Fibroblast of peridontal ligament (primary cell): Measurements from ENCODE around the gene IPP.
"Not testable (repeated sequence)": the region's sequence is repeated elsewhere in the genome, so short reads cannot be mapped to it uniquely, and the experiment has no call there.

ENCODE experiments used
- DNase-seq: peaks from one replicate; pipeline ENCODE4 v3.0.0-alpha.2; 2010; ENCODE audit errors: extremely low read depth

IPP gene

DNA sequence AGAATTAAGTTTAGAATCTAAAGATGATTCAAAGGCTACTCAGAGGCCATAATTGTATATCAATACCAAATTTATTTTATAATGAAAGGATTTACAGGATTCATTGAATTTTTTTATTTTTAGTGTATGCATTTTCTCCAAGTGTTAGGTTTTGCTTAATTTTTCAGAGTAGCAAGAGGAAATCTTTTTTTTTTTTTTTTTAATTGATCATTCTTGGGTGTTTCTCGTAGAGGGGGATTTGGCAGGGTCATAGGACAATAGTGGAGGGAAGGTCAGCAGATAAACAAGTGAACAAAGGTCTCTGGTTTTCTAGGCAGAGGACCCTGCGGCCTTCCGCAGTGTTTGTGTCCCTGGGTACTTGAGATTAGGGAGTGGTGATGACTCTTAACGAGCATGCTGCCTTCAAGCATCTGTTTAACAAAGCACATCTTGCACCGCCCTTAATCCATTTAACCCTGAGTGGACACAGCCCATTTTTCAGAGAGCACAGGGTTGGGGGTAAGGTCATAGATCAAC is 10.8 kb downstream of the IPP start:
- not testable (repeated sequence) for DNase-seq

DNA sequence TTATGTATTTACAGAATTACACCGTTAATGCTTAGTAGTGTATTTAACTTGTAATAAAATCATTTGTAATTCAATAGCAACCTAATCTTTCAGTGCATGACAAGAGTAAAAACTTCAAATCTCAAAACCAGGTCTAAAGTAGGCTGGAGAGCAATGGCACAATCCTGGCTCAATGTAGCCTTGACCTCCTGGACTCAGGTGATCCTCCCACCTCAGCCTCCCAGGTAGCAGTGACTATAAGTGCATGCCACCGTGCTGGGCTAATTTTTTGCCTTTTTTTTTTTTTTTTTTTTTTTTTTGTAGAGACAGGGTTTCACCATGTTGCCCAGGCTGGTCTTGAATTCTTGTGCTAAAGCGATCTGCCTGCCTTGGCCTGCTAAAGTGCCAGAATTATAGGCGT is 11.3 kb downstream of the IPP start:
- DNase-seq = no peak

DNA sequence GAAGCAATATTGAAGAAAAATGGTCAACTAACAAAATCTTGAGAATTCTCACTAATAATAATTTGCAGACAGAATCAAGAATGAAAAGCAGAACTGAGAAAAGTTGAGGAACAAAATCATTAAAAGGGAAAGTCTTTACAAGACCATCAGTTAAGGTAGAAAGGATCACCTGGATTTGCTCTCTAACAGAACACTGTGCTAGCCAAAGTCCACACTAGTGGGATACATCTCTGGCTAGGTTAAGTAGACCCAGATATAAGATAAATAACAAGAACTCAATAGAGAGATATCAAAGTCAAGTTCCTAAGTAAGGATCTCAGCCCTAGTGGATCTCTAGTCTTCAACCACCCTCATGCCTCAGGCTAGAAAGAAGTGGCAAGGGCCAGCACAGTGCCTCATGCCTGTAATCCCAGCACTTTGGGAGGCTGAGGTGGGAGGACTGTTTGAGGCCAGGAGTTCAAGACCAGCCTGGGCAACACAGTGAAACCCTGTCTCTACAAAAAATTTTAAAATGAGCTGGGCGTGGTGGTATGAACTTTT is 19.6 kb downstream of the IPP start:
- no peak for DNase-seq

DNA sequence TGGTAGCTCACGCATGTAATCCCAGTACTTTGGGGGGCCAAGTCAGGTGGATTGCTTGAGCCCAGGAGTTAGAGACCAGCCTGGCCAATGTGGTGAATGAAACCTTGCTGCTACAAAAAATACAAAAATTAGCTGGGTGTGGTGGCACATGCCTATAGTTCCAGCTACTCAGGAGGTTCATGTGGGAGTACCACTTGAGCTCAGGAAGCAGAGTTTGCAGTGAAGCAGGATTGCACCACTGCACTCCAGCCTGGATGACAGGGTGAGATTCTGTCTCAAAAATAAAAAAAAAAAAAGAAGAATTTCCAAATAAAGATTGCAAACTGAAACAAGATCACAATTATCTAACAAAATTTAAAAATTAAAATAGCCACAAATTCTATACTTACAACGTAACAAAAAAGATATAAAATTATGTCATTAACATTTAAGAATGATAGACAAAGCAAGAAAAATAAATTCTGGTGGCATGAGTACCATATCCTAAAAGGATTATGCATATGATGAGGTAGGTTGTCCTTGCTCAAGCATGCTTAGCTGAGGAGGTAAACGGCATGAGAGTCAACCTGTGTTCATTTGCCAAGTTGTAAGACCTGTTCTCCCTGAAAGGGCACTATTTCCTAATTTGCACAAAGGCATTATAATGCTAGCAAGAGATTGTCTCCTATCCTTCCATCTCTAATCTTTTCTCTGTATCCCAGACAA is 20.2 kb downstream of the IPP start:
- DNase-seq = no peak

DNA sequence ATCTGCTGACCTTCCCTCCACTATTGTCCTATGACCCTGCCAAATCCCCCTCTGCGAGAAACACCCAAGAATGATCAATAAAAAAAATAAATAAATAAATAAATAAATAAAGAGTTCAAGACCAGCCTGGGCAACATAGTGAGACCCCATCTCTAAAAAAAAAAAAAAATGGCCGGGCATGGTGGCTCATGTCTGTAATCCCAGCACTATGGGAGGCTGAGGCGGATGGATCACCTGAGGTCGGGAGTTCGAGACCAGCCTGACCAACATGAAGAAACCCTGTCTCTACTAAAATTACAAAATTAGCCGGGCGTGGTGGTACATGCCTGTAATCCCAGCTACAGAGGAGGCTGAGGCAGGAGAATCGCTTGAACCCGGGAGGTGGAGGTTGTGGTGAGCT is 24.4 kb downstream of the IPP start:
- not testable (repeated sequence) for DNase-seq

DNA sequence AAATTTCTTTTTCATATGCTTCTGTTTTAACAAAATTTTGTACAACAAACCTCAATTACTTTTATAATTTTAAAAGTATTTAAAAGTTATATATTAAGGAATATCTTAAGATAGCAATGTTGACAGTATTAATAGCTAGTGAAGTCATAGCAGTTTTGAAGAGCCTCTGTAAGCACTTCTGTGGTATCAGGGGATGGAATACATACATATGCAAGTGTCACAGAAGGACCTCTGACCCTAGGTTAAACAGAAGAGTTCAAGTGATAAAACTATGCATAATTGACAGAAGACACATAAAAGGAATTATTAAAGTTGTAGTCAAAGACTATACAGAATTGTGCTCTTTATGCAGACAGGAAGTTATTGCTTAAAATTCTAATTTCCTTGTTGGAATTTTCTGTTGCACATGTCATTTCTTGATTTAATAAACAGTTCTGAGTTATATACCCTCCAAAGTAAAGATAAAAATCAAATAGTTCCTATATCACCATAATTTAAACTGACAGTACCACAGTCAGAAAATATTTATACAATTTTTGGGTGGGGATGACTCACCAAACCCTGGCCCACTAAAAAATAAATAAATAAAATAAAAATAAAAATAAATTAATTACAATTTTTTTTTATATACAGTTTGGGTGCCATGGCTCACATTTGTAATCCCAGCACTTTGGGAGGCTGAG is 27.1 kb downstream of the IPP start:
- no peak for DNase-seq

DNA sequence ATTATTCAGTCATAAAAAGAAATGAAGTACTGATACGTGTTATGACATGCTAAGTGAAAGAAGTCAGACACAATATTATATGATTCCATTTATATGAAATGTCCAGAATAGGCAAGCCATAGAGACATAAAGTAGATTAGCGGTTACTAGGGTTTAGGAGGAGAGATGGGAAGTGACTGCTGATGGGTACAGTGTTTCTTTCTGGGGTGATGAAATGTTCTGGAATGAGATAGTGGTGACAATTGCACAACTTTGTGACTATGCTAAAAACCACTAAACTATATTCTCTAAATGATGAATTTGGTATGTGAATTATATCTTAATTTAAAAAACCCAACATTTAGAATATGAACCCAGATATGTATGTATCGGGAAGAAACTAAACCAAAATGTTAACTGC is 27.6 kb downstream of the IPP start:
- DNase-seq = peak; percentile 35

DNA sequence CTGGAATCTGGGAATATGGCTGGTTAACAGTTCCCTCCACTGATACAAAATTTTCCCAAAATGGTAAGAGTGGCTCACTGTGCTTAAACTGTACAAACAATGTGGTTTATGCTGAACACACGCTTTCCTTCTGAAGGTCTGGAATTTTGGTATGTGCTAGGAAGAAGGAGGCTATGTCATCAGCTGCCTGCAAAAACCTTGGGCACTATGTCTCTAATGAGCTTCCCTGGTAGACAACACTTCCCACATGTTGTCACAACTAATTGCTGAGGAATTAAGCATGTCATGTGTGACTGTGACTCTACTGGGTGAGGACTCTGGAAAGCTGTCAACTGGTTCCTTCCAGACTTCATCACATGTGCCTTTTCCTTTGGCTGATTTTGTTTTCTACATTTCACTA is 29.2 kb downstream of the IPP start:
- DNase-seq = peak; percentile 77

DNA sequence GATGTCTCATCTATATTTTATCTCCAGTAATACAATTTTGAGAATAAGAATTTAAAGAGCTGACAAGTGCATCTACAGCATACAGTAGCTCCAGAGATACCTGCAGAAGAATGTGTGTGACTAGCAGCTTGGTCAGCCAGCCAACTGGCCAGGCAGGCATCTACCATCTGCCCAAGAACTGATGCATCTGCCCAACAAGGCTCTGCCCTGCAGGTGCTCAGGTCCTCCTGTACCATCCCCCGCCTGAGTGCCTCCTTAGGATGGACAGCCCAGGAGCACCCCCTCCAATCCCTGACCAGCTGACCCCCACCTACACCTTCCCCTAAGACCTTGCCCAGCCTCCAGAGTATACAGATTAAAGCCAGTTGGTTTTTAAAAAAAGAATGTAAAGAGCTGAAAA is 32.2 kb downstream of the IPP start:
- DNase-seq = no peak

DNA sequence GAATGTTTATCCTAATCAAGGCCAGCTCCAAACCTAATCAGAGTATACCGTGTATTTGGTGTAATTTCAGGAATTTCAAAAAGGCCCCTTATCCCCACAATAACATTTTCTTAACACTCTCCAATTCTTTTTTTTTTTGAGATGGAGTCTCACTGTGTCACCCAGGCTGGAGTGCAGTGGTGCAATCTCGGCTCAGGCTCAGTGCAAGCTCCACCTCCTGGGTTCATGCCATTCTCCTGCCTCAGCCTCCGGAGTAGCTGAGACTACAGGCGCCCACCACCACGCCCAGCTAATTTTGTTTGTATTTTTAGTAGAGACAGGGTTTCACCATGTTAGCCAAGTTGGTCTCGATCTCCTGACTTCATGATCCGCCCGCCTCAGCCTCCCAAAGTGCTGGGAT is 33.1 kb downstream of the IPP start:
- DNase-seq = peak; percentile 38

DNA sequence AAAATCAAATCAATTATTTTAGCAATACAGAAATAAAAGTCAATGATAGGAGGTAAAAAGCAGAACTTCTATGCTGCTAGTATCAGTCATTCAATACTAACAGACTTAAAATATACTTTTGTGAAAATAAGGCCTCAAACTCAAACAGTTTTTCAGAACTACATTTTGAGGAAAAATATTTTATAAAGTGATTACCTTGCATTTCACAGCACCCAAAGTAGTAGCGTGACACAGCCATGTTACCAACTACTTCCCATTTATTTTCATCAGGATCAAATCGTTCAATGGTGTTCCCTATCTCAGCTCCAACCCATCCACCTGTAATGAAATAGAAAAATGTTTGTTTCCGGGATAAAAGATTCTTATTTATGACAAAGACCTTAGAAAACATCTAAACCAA is 33.8 kb downstream of the IPP start:
- no peak for DNase-seq

DNA sequence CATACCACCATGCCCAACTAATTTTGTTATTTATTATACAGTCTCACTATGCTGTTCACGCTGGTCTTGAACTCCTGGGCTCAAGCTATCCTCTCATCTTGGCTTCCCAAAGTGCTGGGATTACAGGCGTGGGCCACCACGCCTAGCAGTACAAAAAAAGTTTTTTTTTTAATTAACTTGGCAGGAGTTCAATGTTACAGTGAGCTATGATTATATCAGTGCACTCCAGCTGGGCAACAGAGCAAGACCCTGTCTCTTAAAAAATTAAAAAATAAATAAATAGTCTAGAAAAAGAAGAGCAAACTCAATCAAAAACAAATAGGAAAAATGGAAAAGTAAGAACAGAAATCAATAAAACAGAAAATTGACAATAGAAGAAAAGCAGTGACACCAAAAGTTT is 36.7 kb downstream of the IPP start:
- no peak for DNase-seq

DNA sequence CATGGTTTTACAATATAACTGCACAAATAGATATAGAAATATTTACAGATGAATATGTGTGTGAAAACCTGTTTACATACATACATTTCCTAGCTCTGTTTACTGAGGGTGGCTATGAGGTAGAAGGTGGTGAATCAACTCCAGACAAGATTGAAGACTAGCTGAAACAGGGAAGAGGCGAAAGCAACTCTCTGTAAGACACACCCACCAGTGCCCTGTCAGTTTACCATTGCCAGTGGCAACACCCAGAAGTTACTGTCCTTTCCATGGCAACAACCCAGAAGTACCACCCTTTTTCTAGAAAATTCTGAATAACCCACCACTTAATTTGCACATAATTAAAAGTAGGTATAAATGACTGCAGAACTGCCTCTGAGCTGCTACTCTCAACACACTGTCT is 45.8 kb downstream of the IPP start:
- no peak for DNase-seq

DNA sequence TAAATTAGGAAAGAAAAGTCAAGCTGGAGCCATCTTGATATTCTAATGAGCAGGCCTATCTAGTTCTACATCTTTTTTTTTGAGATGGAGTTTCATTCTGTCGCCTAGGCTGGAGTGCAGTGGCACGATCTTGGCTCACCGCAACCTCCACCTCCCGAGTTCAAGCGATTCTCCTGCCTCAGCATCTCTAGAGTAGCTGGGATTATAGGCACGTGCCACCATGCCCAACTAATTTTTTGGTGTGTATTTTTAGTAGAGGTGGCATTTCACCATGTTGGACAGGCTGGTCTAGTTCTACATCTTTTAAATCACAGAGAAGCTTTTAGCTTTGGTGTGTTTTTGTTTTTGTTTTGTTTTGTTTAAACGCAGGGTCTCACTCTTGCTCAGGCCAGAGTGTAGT is 55.6 kb downstream of the IPP start:
- DNase-seq = no peak

DNA sequence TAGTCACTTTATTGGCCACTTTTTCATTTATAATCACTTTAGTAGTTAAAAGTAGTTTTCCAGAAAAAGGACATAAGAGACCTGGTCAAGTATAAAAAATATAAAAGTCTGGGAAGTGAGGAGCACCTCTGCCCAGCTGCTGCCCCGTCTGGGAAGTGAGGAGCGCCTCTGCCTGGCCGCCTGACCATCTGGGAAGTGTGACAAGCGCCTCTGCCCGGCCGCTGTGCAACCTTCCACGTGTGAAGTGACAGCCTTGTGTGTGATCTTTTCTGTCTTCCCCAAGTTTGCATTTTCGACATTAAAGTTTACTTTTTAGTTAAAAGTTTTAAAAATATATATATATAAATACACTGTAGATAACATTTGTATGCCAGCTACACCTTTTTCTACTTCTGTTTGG is 56.6 kb downstream of the IPP start:
- DNase-seq = not testable (repeated sequence)

DNA sequence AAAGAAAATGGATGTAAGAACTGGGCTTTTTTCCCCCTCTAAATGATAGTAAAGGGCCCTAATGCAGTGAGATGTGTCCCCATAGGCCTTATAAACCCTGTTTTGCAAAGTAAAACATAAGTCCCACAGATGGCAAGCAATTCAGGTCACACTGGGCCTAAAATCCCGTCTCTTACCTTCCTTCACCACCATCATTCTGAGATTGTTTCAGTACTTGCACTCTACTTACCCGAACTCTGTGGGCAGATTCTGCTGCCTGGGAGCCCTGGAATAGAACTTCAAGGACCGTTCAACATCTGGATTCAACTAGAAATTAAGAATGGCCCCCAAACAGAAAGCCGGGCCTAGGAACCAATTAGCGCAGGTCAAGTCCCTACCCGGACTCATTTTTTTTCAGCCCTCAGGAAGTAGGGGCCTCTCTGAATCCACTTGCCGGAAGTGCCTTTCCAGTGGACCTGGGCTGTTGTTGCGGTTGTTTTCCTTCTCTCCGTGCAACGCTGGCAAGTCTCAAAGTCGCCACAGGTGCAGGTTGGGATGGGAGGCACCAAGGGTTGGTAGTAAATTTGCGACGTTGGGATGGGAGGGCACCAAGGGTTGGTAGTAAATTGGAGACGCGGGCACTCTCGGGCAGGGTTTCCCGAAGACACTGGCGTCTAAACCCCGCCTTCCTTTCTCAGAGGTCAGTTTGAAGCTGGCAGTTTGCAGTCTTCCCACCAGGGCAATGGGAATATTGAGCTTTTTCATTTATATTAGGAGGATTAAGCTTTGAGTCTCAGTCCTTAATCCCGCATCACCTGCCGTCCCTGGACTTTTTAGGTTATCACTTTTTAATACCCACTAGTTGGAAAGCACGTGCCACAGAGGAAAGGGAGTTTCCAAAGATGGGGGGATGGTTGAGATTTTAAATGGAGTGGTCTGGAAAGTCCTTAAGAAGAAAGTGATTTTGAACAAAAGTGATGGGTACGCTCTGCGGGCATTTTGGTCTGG is 62.4 kb downstream of the IPP start, which contains the start of gene TMEM69:
Gene TMEM69 (plus strand): TSS at position 428 of the 987 bp plus-strand sequence. CDS start 2,888 bp downstream, outside the sequence.
- DNase-seq = peak; percentile 96

DNA sequence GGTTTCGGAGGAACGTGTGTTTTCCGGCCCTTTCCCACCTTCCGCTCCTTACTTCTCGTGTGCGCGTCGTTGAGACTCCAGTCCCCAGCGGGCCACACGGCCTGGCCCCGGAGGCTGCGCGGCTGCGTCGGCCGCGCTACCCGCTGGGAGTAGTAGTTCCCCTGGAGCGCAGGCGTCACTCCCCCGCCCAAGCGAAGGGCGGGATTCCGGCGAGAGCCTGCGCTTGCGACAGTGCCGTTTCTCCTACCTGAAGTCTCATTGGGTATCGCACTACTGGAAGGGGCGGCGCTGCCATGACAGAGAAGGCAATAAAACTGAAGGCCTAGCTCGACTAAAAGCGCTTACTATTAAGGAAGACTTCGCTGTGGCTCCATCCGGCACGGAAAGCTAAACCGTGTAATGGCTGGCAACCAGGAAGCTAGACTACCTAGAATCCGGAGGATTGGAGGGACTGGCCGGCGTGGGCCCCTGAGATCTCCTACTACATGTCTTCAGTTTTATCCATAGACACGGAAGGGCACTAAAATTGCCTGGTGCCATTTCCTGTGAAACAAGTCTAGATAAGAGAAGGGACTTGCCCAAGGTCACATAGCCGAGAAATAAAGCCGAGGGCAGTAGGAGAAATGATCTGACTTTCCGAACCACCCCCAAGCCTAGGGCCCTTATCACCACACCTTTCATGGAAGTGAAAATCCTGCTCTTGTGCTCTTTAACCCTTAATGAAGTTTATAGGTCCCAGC is 63.3 kb downstream of the IPP start:
- DNase-seq = peak; percentile 98

DNA sequence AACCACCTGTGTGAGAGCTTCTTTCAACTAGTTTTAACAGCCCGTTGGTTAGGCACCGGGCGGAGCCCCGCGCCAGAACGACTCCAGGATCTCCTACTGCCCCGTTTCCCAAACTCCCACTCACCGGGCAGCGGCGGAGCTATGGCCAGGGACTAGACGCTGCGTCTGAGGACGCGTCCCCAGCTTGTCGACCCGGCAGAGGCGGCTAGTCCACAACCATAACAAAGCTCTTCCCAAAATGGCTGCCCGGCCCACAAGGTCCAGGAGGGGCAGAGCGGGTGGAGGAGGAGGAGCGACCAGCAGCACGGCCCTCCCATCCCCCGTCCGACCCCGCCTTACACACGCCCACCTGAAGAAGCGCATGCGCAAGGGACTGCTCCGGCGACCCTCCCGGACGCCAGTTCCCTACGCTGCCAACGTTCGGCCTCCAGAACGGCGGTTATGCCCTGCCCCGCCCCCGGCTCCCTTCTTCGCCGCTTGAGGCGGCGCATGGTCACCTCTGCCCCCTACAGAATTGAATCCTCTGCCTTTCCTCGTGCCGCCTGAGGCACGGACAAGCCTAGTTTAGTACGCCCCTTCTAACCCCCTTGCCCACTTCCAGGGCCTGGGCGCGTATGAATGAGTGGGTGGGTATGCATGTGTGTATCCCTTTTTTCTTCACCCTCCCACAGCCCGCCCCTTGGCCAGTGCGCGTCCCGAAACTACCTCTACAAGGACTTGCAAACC is 64.0 kb downstream of the IPP start, which contains the start of gene GPBP1L1:
Gene GPBP1L1 (minus strand): TSS at position 246 of the 726 bp plus-strand sequence. CDS start 27,446 bp downstream, outside the sequence.
- peak; percentile 96 for DNase-seq

DNA sequence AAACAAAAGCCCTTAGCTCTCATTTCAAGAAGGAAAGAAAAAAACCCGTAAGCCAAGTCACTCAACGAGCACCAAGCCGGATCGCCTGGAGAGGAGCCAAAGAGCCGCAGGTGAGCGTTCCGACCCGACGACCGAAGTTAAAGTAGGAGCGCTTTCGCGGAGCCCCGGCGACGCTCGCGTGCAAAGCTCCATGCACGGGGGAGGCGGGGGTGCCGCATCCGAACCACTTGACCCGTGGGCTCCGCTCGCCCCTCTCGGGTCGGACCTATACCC is 64.5 kb downstream of the IPP start:
- no peak for DNase-seq

DNA sequence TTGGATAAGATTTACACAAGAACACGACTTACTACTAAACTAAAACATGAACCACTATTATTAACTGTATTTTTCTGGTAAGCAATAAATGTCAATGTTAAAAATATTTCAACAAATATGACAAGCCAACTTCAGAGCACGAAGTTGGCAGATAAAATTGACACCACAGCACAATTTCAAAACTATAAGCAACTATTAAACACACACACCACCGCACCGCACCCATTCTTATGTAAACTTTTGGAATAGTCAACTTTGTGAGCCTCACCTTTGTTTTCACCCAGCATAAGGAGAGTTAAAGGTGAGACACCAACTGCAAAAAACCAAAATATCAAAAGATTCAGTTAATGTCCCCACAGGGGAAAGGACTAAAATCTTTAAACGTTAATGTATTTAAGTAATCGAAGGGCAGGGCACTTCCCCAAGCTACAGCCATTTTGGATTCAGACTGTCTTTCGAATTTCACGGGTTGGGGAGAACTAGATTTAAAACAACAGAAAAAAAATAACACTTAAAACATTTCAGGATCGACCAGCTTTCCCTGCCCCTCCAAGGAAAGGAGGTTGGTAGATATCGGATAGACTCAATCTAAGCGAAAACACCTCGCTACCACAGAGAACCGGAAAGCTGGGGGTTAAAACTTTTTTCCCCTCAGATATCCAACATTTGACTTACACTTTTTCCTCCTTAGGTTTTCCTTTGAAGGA is 65.0 kb downstream of the IPP start:
- DNase-seq = peak; percentile 29
